Neural cell (in vitro differentiated cells): ENCODE measurements around the gene SULT1E1. TPM values are rescaled to one million over a fixed set of nuclear protein-coding genes. Genes with fewer than 3 reads are reported as not detected.

Experiments
- H2AFZ ChIP-seq: fragments of 200-600, 300-800 bp; sonication (generic), shearing (Covaris generic); 2 replicates; pipeline ENCODE4 v1.6.0; 2014; ENCODE audit warnings: low read depth, mild to moderate bottlenecking, antibody characterized with exemption, low read length, moderate library complexity
- H3F3A ChIP-seq: fragments of 200-600 bp; shearing (Covaris generic); 2 replicates; pipeline ENCODE4 v1.6.1; 2016; ENCODE audit warnings: mild to moderate bottlenecking, moderate library complexity, mixed read lengths, antibody characterized with exemption, low read length; ENCODE audit not compliant: insufficient read depth, poor library complexity, severe bottlenecking
- H3K27ac ChIP-seq: fragments of 200-600, 300-800 bp; sonication (generic), shearing (Covaris generic); 2 replicates; pipeline ENCODE4 v1.5.1; 2014; ENCODE audit warnings: mild to moderate bottlenecking, low read length, moderate library complexity
- H3K27me3 ChIP-seq: fragments of 300-800, 200-600 bp; sonication (generic), shearing (Covaris generic); 2 replicates; pipeline ENCODE4 v1.6.0; 2014; ENCODE audit warnings: mild to moderate bottlenecking, low read depth, low read length, moderate library complexity; ENCODE audit not compliant: insufficient read depth
- H3K36me3 ChIP-seq: fragments of 300-800, 200-600 bp; sonication (generic), shearing (Covaris generic); 2 replicates; pipeline ENCODE4 v1.5.1; 2014; ENCODE audit warnings: mild to moderate bottlenecking, antibody characterized with exemption, low read length, moderate library complexity; ENCODE audit not compliant: insufficient read depth
- H3K4me2 ChIP-seq: fragments of 300-800, 200-600 bp; sonication (generic), shearing (Covaris generic); 2 replicates; pipeline ENCODE4 v1.6.0; 2014; ENCODE audit warnings: mild to moderate bottlenecking, low read length
- H3K4me3 ChIP-seq: fragments of 300-800, 200-600 bp; sonication (generic), shearing (Covaris generic); 2 replicates; pipeline ENCODE4 v1.5.1; 2014; ENCODE audit warnings: mild to moderate bottlenecking, low read length, moderate library complexity
- H3K79me2 ChIP-seq: fragments of 200-600 bp; shearing (Covaris generic); replicated peaks from 2 replicates; pipeline ENCODE4 v1.6.0; 2014; ENCODE audit warnings: mild to moderate bottlenecking, low read length, moderate library complexity; ENCODE audit not compliant: insufficient read depth
- H3K9ac ChIP-seq: fragments of 300-800, 200-600 bp; sonication (generic), shearing (Covaris generic); 2 replicates; pipeline ENCODE4 v1.6.1; 2016; ENCODE audit warnings: mild to moderate bottlenecking, low read length, mixed read lengths
- H3K9me2 ChIP-seq: fragments of 200-600 bp; shearing (Covaris generic); 2 replicates; pipeline ENCODE4 v1.6.1; 2016; ENCODE audit warnings: mild to moderate bottlenecking, low read length, mixed read lengths; ENCODE audit not compliant: insufficient read depth
- H3K9me3 ChIP-seq: fragments of 200-600, 300-800 bp; sonication (generic), shearing (Covaris generic); 2 replicates; pipeline ENCODE4 v1.6.1; 2016; ENCODE audit warnings: mild to moderate bottlenecking, mixed run types, low read length, moderate library complexity, mixed read lengths
- H4K20me1 ChIP-seq: fragments of 200-600 bp; shearing (Covaris generic); 2 replicates; pipeline ENCODE4 v1.6.1; 2016; ENCODE audit warnings: mild to moderate bottlenecking, mixed run types; ENCODE audit not compliant: insufficient read depth
- EP300 ChIP-seq: fragments of 450-650 bp; conservative IDR thresholded peaks from 2 replicates; pipeline ENCODE4 v1.6.1; 2014; ENCODE audit warnings: antibody characterized with exemption, mild to moderate bottlenecking, moderate library complexity; ENCODE audit not compliant: poor library complexity, severe bottlenecking
- EZH2 ChIP-seq: fragments of 200-600, 300-800 bp; shearing (Covaris generic), sonication (generic); IDR thresholded peaks from 2 replicates; pipeline ENCODE4 v1.6.1; 2014; ENCODE audit warnings: antibody characterized with exemption, low read length, borderline replicate concordance, mild to moderate bottlenecking; ENCODE audit not compliant: insufficient read depth, poor library complexity, severe bottlenecking
- MXI1 ChIP-seq: fragments of 450-650 bp; conservative IDR thresholded peaks from 2 replicates; pipeline ENCODE4 v1.6.1; 2014; ENCODE audit warnings: antibody characterized with exemption, mild to moderate bottlenecking; ENCODE audit not compliant: poor library complexity, severe bottlenecking
- POLR2AphosphoS5 ChIP-seq: IDR thresholded peaks from 2 replicates; pipeline ENCODE4 v1.6.1; 2012
- RAD21 ChIP-seq: fragments of 450-650 bp; conservative IDR thresholded peaks from 2 replicates; pipeline ENCODE4 v1.6.1; 2014; ENCODE audit warnings: antibody characterized with exemption, mild to moderate bottlenecking, moderate library complexity
- SMC3 ChIP-seq: fragments of 450-650 bp; conservative IDR thresholded peaks from 2 replicates; pipeline ENCODE4 v1.6.1; 2014; ENCODE audit warnings: antibody characterized with exemption, mild to moderate bottlenecking, moderate library complexity; ENCODE audit not compliant: poor library complexity
- TAF1 ChIP-seq: IDR thresholded peaks from 2 replicates; pipeline ENCODE4 v1.6.1; 2012; ENCODE audit warnings: low read depth
- polyA minus RNA-seq: library from RNA; depleted of rRNA, polyadenylated mRNA; stranded (reverse); fragments of >200 nt; gene quantifications from 2 replicates; pipeline ENCODE4 v1.2.3, GENCODE V29; 2014
- polyA plus RNA-seq: library from polyadenylated mRNA; depleted of rRNA; stranded (reverse); fragments of >200 nt; gene quantifications from 2 replicates; pipeline ENCODE4 v1.2.3, GENCODE V29; 2014
- TF ChIP-seq, protein P1 (sequence below): IDR thresholded peaks from 2 replicates; pipeline ENCODE4 v1.6.1; 2012; ENCODE audit warnings: borderline replicate concordance
- TF ChIP-seq, protein P2 (sequence below): fragments of 450-650 bp; IDR thresholded peaks from 2 replicates; pipeline ENCODE4 v1.5.1; 2014; ENCODE audit warnings: antibody characterized with exemption, mild to moderate bottlenecking, moderate library complexity; ENCODE audit not compliant: poor library complexity, severe bottlenecking

Gene SULT1E1
- polyA plus RNA-seq (not detected in 2 replicates), polyA minus RNA-seq (not detected in 2 replicates)

GRCh38 chr4:69860052-69860451 lies at the start of gene SULT1E1:
TSS of gene SULT1E1 (minus strand) at chr4:69860145. CDS start at chr4:69857644, 2,501 bp downstream.
- no peaks in the 10 kb centered on the region for H3K36me3 ChIP-seq
- H3K79me2 ChIP-seq: no peaks in the 10 kb centered on the region
- no peaks in the 10 kb centered on the region for H3F3A ChIP-seq
- H3K4me3 ChIP-seq: no peak within 1 kb of the TSS
- H3K27me3 ChIP-seq: no peaks in the 10 kb centered on the region
- no peak within 1 kb of the TSS for H3K4me2 ChIP-seq
- no peaks in the 10 kb centered on the region for H4K20me1 ChIP-seq
- TF ChIP-seq MXI1 (no peak), EP300 (no peak), TAF1 (no peak), EZH2 (no peak), SMC3 (no peak), POLR2AphosphoS5 (no peak), RAD21 (no peak)
- TF ChIP-seq, protein P1, sequence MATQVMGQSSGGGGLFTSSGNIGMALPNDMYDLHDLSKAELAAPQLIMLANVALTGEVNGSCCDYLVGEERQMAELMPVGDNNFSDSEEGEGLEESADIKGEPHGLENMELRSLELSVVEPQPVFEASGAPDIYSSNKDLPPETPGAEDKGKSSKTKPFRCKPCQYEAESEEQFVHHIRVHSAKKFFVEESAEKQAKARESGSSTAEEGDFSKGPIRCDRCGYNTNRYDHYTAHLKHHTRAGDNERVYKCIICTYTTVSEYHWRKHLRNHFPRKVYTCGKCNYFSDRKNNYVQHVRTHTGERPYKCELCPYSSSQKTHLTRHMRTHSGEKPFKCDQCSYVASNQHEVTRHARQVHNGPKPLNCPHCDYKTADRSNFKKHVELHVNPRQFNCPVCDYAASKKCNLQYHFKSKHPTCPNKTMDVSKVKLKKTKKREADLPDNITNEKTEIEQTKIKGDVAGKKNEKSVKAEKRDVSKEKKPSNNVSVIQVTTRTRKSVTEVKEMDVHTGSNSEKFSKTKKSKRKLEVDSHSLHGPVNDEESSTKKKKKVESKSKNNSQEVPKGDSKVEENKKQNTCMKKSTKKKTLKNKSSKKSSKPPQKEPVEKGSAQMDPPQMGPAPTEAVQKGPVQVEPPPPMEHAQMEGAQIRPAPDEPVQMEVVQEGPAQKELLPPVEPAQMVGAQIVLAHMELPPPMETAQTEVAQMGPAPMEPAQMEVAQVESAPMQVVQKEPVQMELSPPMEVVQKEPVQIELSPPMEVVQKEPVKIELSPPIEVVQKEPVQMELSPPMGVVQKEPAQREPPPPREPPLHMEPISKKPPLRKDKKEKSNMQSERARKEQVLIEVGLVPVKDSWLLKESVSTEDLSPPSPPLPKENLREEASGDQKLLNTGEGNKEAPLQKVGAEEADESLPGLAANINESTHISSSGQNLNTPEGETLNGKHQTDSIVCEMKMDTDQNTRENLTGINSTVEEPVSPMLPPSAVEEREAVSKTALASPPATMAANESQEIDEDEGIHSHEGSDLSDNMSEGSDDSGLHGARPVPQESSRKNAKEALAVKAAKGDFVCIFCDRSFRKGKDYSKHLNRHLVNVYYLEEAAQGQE: no peak
- TF ChIP-seq, protein P2, sequence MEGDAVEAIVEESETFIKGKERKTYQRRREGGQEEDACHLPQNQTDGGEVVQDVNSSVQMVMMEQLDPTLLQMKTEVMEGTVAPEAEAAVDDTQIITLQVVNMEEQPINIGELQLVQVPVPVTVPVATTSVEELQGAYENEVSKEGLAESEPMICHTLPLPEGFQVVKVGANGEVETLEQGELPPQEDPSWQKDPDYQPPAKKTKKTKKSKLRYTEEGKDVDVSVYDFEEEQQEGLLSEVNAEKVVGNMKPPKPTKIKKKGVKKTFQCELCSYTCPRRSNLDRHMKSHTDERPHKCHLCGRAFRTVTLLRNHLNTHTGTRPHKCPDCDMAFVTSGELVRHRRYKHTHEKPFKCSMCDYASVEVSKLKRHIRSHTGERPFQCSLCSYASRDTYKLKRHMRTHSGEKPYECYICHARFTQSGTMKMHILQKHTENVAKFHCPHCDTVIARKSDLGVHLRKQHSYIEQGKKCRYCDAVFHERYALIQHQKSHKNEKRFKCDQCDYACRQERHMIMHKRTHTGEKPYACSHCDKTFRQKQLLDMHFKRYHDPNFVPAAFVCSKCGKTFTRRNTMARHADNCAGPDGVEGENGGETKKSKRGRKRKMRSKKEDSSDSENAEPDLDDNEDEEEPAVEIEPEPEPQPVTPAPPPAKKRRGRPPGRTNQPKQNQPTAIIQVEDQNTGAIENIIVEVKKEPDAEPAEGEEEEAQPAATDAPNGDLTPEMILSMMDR: no peak
- no peak within 1 kb of the TSS for H3K27ac ChIP-seq
- no peaks in the 10 kb centered on the region for H3K9me3 ChIP-seq
- H2AFZ ChIP-seq: no peak within 1 kb of the TSS
- H3K9me2 ChIP-seq: no peaks in the 10 kb centered on the region
- no peak within 1 kb of the TSS for H3K9ac ChIP-seq

GRCh38 chr4:69909195-69909594 lies 49.2 kb upstream of the SULT1E1 start:
- no peaks in the 10 kb centered on the region for H3K9me3 ChIP-seq
- TF ChIP-seq SMC3 (no peak), EZH2 (no peak), EP300 (no peak), TAF1 (no peak), MXI1 (no peak)
- TF ChIP-seq, protein P2: no peak
- TF ChIP-seq, protein P1: no peak
- H4K20me1 ChIP-seq: no peaks in the 10 kb centered on the region
- H3K9me2 ChIP-seq: no peaks in the 10 kb centered on the region
- no peak overlapping the region for H3K4me3 ChIP-seq
- no peaks in the 10 kb centered on the region for H3F3A ChIP-seq
- H3K79me2 ChIP-seq: no peaks in the 10 kb centered on the region
- no peak overlapping the region for H3K4me2 ChIP-seq
- H2AFZ ChIP-seq: no peak overlapping the region
- no peak overlapping the region for H3K27ac ChIP-seq
- H3K9ac ChIP-seq: no peak overlapping the region
- no peaks in the 10 kb centered on the region for H3K27me3 ChIP-seq
- H3K36me3 ChIP-seq: no peaks in the 10 kb centered on the region
